RKO (cell line): ENCODE results near the gene DNAH9.

ENCODE experiments used
- DNase-seq: peaks from one replicate; pipeline ENCODE4 v3.0.0-alpha.2; 2016; ENCODE audit warnings: low spot score

The DNAH9 gene

GRCh38 chr17:11852231-11852630 lies 254.0 kb downstream of the DNAH9 start:
- DNase-seq: no peak

- DNase-seq: no peak
These were observed 254.6 kb downstream of the DNAH9 start for GRCh38 chr17:11852912-11853311.

DNA sequence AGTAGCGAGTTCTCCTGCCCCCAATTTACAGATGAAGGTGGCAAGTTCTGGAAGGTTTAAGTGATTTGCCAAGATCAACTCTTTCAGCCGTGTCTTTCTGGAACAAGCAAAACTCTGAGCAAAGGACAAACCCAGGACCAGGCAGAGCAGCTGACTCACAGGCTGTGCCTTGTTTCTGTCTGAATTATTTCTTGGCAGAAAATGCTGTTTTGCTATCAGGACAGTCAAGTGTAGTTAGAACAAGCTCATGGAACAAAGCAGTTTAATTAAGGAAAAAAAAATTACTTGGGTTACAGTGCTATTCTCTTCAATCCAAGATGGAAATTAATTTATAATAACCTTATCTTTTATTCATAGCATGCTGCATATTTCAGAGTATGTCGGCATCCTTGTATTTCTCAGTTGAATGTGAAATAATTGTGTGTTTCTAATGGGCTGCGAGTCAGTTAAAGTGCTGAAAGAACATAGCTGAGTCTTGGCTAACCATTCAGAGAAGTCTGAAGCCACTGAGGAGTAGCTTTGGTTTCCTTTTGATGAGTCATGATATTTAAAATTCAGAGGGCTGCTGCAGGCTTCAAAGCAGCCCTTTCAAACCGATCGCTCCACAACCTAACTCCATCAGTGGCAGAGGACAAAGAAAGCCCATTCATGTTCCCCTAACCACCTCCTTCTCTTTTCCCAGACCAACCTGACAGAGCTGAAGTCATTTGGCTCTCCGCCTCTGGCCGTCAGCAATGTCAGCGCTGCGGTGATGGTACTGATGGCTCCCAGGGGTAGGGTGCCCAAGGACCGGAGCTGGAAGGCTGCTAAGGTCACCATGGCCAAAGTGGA lies 255.3 kb downstream of the DNAH9 start:
- no peak for DNase-seq

DNA sequence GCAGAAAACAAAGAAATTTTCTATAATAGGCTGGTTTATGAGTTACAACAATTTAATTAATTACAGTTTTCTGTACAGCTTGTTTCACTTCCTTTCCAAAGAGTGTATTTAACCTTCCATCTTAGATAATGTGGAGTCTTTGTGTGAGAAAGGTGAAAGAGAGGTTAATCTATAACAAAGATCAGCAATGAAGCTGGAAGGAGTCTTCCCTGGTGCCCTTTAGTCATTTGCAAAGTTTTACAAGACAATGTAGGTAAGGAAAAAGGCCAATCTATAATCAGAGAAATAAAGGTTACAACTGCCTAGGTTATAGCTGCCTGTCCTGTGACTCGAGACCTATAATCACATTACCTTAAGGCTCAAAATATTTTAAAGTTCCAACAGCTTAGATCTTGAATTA lies 257.0 kb downstream of the DNAH9 start:
- no peak for DNase-seq

DNA sequence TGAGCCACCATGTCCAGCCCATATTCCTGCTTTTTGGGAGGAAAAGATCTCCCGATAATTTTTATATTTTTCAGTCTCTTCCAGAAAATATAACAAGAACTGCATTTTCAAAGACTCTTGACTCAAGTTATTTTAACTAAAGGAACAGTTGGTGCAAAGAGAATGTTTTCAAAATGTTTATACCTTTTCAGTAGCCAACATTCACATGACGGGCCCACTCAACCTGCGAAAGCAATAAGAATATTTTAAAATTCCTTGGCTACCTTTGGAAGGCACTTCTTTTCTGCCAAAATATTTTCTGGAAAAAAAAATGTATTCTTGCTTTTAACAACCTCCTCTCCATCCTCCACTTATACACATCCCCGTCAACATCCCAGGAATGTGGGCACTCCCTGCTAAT lies 258.7 kb downstream of the DNAH9 start:
- no peak for DNase-seq

GRCh38 chr17:11869680-11870394 lies 271.6 kb downstream of the DNAH9 start:
- DNase-seq: no peak

- no peak for DNase-seq
These were observed 273.5 kb downstream of the DNAH9 start for GRCh38 chr17:11871773-11872172.

- DNase-seq: no peak
These were observed 276.5 kb downstream of the DNAH9 start for GRCh38 chr17:11874756-11875155.

DNA sequence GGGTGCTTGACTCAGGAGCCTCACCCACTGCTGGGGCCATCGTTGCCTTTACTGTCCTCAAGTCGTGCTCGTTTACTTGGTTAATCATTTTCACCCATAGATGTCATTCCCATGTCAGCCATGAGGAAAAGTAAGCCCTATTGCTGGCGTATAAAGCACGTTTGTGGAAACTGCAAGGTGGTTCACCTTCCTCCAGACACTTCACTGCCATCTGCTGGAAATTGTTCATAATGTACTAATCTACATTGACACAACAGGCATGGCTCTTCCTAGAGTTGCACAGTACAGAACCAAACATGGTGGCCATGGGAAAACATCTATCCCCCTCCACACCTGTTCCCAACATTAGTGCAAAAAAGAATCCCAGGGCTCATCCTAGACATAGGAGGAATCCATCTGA lies 282.4 kb downstream of the DNAH9 start:
- DNase-seq: peak; percentile 47

DNA sequence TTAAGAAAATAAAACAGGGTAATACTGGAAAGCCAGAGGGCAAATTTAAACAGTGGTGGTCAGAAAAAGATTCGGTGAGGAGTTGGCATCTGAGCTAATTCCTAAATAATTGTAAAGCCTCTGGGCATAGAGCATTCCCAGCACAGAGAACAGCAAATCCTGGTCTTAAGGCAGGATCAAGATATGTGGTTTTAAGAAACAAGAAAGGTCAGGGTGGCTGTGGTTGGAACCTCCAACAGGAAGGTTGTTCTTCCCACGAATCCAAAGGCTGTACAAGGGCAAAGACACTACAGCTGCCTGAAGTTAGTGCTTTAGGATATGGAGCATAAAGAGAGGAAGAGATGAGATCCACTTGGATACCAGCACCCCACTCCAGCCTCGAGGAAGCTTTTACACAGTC lies 284.4 kb downstream of the DNAH9 start:
- no peak for DNase-seq

DNA sequence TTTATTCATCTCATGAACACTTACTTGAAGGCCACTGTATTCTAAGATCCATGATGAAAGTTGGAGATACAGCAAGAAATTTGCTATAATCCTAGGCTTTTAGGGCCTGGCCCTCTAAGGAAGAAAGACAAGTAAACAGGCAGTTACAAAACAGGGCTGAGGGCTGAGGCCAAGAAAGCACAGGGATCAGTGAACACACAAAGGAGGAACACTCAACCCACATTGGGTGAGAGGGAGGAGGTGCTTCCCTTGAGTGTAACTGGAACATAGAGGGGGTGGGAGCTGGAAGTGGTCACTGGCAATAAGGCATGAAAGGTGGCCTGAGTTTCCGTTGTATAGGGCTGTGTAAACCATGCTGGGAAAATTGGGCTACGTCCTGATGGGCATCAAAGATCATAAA lies 286.8 kb downstream of the DNAH9 start:
- no peak for DNase-seq

- DNase-seq: no peak
These were observed 291.0 kb downstream of the DNAH9 start for GRCh38 chr17:11889266-11889665.

DNA sequence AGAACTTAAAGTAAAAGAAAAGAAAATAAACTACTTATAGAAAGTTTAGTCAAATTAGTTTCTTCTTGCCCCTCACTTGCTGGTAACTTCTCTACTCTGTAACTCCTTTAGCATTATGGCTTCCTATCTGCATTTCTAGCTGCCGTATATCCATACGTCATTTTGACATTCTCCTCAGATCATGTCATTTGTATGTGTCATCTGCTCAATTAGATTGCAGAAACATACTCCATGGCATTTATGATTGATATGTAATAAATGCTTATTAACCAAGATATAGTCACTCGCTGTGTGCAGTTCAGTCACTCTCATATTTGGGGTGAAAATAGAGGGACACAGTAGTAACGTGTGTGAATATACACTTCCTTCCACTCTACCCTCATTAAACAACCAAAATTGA lies 295.6 kb downstream of the DNAH9 start:
- no peak for DNase-seq

- no peak for DNase-seq
These were observed 297.9 kb downstream of the DNAH9 start for GRCh38 chr17:11896199-11896598.

GRCh38 chr17:11898526-11899235 lies 300.4 kb downstream of the DNAH9 start:
- no peak for DNase-seq

GRCh38 chr17:11899537-11899942 lies 301.3 kb downstream of the DNAH9 start:
- no peak for DNase-seq

DNA sequence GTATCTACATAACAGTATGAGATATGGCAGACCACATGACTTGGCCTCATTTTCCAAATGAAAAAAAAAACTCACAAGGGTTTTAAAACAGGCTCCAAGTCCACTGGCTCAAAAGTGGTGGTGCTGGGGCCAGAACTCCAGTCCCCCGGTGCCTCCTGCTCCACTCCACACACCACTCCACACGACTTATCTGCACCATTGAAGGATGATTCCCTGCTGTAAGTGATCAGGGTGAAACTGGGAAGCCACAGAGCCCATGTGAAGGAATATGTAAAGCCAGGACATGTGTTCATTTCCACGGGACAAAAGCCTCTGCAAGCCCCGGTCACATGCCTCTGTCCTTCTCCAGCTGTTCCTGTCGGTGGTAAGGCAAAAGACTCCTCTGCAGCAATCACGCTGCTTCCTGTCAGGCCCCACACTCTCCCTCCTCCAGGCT lies 301.8 kb downstream of the DNAH9 start:
- DNase-seq: no peak

- DNase-seq: no peak
These were observed 302.4 kb downstream of the DNAH9 start for GRCh38 chr17:11900655-11901054.

- DNase-seq: no peak
These were observed 303.7 kb downstream of the DNAH9 start for GRCh38 chr17:11901931-11902330.

DNA sequence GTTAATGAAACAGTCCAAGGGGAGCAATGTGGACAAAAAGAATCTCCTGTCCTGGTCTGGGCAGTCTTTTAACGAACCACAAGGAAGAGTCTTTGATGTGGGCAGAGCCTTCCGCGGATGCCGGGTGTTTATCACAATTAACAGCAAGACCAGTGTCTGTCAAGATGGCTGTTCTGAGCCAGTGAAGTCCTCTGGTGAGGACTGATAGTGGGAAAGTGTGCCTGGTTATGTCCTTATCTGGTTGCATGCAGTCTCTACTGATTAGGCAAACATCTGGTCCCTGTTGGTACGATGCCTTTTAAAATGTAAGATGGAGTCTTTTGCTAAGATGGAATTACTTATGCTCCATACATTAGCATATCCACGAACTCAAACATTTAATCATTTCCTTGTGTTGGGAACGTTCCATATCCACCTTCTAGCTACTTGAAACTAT lies 310.5 kb downstream of the DNAH9 start:
- no peak for DNase-seq

DNA sequence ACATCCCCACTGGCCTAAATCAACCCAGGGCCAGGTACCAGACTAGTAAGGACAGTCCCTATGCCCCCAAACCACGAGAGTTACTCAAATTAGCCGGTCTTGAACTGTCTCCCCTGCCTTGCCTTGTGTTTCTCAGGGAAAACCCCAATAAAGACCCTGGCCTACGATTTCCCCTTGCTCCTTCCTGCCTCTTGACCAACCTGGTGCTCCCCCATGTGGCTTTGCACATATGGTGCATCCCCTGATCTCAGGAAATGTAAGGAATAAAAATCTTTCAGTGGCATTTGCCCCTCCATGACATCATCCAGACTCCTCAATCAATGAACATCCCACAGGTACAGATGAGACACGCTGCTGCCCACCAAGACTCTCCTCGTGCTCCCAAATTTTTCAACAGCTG lies 311.1 kb downstream of the DNAH9 start:
- DNase-seq: no peak

GRCh38 chr17:11916091-11916490 lies 317.8 kb downstream of the DNAH9 start:
- no peak for DNase-seq

DNA sequence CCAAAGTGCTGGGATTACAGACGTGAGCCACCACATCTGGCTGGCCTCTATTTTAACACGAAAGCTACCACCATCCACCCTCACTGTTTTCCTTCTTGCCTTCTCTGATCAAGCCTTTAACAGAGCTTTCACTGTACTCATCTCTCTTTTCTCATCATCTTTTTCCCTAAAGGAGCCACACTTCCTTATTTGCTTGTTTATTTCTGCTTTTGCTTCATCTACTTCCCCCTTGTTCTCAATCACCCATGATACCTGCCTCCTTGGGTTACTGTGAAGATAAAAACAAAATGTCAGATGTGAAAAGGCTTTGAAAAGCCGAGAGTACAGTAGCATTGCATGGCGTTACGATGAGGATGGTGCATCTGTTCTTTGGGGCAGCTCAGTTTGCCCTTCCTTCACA lies 319.1 kb downstream of the DNAH9 start:
- no peak for DNase-seq
